Sigmoid colon (tissue), 4 donors: ENCODE data around the gene CFAP46.

Experiments
- CTCF ChIP-seq, 4 experiments: fragments of 450-650 bp in 3 of 4; fragments of 200-600 bp in 1 of 4; IDR thresholded peaks; one replicate each; pipeline ENCODE4 v1.5.1; 2016 to 2019; ENCODE audit warnings: antibody characterized with exemption in 4 of 4, mild to moderate bottlenecking in 3 of 4, moderate library complexity in 2 of 4
- EP300 ChIP-seq, 4 donors: sonication (generic); formaldehyde crosslinking; IDR thresholded peaks; one replicate each; pipeline ENCODE4 v1.6.1; 2017; ENCODE audit warnings: antibody characterized with exemption in 4 of 4
- POLR2A ChIP-seq, 2 donors: fragments of 450-650 bp; IDR thresholded peaks; one replicate each; pipeline ENCODE4 v1.6.1; 2016; ENCODE audit warnings: antibody characterized with exemption in 2 of 2, mild to moderate bottlenecking in 2 of 2, moderate library complexity in 2 of 2
- POLR2AphosphoS5 ChIP-seq, 4 donors: sonication (generic); formaldehyde crosslinking; IDR thresholded peaks; one replicate each; pipeline ENCODE4 v1.6.1; 2017; ENCODE audit warnings: antibody characterized with exemption in 4 of 4

- TF ChIP-seq CTCF (IDR thresholded peaks at IDR 0.05) (no peak), POLR2A (IDR thresholded peaks at IDR 0.05) (no peak), POLR2AphosphoS5 (IDR thresholded peaks at IDR 0.05) (no peak), EP300 (IDR thresholded peaks at IDR 0.05) (no peak)
Observed at GRCh38 chr10:132765435-132765834, 176.9 kb downstream of the CFAP46 start.
